Frontal cortex (tissue), 4 donors: ENCODE data around the gene ZDHHC7. TPM values are rescaled to one million over a fixed set of nuclear protein-coding genes. Genes with fewer than 3 reads are reported as not detected.
"Not testable (repeated sequence)": the region's sequence is repeated elsewhere in the genome, so short reads cannot be mapped to it uniquely, and the experiment has no call there.

ENCODE experiments used
- DNase-seq, 2 donors: peaks; one replicate each; pipeline ENCODE4 v3.0.0; 2012; ENCODE audit warnings: low spot score in 2 of 2
- FAIRE-seq: peaks from 2 replicates; lab custom pipeline; 2012; peaks lifted over from hg19 to GRCh38; lab: Jason Lieb, UNC
- total RNA-seq: library from RNA; depleted of rRNA; stranded (reverse); fragments of >200 nt; gene quantifications from one replicate; pipeline ENCODE4 v1.2.3, GENCODE V29; 2014
- donor health status: control.
- donor health status: control.
- donor health status: control.

The ZDHHC7 gene
- total RNA-seq, 1 donor from 2014 or later = 19.6 TPM

DNA sequence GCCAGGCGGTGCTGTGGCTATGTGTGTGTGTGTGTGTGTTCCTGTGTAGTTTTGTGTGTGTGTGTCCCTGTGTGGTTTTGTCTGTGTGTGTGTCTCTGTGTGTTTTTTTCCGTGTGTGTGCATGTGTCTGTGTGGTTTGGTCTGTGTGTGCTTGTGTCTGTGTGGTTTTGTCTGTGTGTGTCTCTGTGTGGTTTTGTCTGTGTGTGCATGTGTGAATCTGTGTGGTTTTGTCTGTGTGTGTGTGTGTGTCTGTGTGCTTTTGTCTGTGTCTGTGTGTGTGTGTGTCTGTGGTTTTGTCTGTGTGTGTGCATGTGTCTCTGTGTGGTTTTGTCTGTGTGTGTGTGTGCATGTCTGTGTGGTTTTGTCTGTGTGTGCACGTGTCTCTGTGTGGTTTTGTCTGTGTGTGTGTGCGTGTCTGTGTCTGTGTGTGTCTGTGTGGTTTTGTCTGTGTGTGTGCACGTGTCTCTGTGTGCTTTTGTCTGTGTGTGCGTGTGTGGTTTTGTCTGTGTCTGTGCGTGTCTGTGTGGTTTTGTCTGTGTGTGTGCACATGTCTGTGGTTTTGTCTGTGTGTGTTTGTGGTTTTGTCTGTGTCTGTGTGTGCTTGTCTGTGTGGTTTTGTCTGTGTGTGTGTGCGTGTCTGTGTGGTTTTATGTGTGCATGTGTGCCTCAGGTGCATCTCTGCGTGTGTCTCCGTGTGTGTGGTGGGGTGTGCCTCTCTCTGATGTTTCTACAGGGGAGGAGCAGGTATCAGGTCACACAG lies 62.3 kb downstream of the ZDHHC7 start:
- DNase-seq (no peak), FAIRE-seq (no peak)

- no peak for DNase-seq
- no peak for FAIRE-seq
Observed at GRCh38 chr16:84947996-84948850, 63.1 kb downstream of the ZDHHC7 start.

DNA sequence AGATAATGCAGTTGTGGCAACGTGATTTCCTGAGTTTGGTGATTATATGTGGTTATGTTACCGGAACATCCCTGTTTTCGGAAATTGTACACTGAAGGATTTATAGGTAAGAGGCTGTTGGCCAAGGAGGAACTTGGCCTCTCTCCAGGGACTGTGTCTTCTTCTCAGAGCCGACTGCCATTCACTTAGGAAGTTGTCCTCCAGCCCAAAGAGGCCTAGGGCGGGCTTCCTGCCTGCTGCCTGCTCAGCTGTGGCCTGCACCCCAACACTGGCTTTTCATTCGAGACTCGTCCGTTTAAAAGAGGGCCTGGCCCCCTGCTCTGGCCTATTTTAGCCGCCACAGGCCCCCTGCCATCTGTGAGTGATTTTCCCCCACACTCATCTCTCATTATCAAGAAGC lies 64.3 kb downstream of the ZDHHC7 start:
- no peak for DNase-seq
- no peak for FAIRE-seq

DNA sequence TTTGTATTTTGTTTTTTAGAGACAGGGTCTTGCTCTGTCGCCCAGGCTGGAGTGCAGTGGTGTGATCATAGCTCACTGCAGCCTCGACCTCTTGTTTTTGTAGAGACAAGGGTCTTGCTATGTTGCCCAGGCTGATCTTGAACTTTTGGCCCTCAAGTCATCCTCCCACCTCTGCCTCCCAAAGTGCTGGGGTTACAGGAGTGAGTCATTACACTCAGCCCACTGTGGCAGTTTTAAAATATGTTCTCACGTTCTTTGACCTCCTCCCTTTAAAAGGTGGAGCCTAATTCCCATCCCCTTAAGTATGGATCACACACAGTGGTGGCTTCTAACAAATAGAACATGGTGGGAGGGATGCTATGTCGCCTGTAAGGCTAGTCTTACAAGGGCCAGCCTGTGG lies 67.7 kb downstream of the ZDHHC7 start:
- DNase-seq (no peak), FAIRE-seq (no peak)

- FAIRE-seq = no peak
Observed at GRCh38 chr16:84942786-84943185, 68.5 kb downstream of the ZDHHC7 start.

DNA sequence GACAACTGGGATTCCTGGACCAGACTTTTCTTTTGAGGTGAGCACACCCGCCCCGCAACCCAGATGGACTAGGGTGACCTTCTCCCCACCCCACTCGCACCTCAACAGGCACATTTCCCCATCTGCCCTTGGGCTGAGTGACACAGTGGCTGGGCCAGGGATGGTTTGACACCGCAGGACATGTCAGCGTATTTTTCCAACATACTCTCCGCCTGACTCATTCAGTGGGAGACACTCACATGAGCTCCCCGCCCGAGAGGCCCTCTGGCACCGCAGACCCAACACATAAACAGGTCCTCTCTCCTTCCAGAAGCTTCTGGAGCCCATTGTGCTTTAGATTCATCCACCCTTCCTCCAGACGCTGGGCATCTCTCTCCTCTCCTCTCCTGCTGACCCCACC lies 69.4 kb downstream of the ZDHHC7 start:
- no peak for FAIRE-seq
- no peak for DNase-seq

More at GRCh38 chr16:84942786-84943185, 68.5 kb downstream of the ZDHHC7 start:
- DNase-seq = no peak

DNA sequence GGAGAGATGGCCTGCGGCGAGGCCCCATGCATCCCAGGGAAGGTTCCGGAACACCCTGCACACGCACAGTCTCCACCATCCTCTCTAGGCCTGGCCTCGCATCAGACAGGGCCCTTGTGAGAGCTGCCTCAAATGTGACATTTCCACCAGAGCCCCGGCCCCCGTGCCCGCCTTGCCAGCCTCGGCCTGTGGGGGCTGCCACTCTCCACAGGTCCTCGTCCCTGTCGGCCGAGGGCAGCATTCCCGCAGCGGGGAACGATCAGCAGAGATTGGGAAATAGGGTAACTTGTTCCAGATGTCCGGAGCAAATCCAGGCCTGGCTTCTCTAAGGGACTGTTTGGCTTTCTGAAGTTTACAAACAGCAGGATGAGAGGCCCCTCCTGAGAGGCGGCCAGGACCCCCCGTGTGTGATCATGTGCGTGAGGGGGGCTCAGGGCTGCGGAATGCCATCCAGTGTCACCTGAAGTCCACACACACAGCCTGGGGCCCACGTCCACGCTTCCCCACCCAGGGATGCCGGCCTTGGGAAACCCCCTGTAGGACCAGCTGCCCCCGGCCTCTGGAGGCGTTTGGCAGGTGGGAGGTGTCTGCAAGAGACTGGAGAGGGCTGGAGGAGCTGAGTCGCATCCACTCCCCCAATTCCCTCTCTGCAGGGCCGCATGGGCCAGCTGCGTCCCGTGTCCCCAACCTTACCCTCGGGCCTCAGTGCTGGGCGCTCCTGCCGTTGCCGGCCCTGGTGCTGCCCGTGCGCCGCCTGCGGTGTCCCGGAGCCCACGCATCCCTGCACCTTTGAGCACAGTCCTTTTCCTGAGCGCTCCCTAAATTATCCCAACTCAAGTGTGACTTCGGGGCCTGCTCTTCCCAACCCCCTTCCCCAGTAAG lies 70.4 kb downstream of the ZDHHC7 start:
- no peak for FAIRE-seq
- DNase-seq = no peak

DNA sequence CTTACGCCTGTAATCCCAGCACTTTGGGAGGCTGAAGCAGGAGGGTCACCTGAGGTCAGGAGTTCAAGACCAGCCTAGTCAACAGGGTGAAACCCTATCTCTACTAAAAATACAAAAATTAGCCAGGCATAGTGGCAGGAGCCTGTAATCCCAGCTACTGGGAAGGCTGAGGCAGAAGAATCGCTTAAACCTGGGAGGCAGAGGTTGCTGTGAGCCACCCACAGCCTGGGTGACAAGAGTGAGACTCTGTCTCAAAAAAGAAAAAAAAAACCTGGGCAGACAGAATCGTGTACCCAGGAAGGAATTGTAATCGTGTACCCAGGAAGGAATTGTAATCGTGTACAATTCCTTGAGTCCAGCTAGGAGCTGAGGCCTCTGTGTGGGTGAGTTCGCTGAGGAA lies 72.7 kb downstream of the ZDHHC7 start:
- FAIRE-seq = not testable (repeated sequence)

GRCh38 chr16:84937196-84938005 lies 73.9 kb downstream of the ZDHHC7 start:
- FAIRE-seq (no peak), DNase-seq (no peak)

More for the DNA sequence above, 72.7 kb downstream of the ZDHHC7 start:
- not testable (repeated sequence) for DNase-seq

- FAIRE-seq = no peak
- peak; percentile 64 to 78 for DNase-seq
Observed at GRCh38 chr16:84933774-84934631, 77.3 kb downstream of the ZDHHC7 start.

DNA sequence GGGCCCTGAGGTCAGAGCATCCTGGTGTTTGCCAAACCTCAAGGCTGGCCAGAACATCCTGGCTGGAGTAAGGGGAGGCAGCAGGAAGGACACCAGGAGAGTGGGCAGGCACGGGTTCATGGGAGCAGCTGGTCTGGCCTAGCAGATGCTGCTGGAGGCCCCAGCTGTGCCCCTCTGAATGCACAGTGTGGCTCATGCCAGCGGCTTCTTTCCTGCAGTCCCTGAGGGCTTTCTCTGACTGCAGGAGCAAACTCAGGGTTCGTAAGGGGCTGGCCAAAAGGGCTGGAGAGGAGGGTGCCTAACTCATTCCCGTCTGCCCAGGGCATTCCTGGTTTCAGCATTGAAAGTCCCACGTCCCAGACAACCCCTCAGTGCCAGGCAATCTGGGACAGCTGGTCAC lies 78.7 kb downstream of the ZDHHC7 start:
- DNase-seq (no peak), FAIRE-seq (no peak)

DNA sequence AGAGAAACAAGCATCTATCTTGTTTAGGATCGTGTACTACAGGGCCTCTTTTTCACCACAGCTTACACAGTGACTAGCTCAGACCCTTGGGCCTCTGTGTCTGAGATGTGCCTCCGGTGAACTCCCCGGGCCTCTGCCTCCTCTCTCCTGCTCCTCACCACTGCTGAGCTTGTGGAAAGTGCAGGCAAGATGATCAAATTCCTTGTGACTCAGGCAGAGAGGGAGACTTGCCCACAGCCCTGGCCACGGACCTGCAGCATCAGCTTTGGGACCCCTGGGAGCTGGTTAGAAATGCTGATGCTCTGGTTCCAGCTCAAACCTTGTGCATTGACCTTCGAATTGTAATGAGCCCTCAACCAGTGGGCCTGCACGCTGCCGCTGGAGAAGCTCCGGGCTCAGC lies 79.8 kb downstream of the ZDHHC7 start:
- no peak for DNase-seq
- FAIRE-seq = no peak

DNA sequence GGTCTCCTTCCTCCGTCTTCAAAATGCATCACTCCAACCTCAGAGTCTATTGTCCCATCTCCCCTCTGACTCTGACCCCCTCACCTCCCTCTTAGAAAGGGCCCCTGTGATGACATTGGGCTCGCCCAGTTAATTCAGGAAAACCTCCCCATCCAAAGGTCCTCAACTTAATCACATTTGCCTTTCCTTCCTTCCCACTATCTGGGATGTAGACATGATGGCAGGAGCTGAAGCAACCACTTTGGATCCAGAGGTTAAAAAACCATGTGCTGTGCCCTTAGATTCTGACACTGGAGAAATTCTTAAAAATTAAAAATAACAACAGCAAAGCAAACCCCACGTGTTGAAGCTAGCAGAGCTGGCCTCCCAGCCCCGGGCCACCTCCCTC lies 80.2 kb downstream of the ZDHHC7 start:
- FAIRE-seq = no peak

GRCh38 chr16:84930298-84931106 lies 80.8 kb downstream of the ZDHHC7 start:
- DNase-seq (no peak), FAIRE-seq (no peak)

More for the DNA sequence above, 80.2 kb downstream of the ZDHHC7 start:
- DNase-seq = no peak

DNA sequence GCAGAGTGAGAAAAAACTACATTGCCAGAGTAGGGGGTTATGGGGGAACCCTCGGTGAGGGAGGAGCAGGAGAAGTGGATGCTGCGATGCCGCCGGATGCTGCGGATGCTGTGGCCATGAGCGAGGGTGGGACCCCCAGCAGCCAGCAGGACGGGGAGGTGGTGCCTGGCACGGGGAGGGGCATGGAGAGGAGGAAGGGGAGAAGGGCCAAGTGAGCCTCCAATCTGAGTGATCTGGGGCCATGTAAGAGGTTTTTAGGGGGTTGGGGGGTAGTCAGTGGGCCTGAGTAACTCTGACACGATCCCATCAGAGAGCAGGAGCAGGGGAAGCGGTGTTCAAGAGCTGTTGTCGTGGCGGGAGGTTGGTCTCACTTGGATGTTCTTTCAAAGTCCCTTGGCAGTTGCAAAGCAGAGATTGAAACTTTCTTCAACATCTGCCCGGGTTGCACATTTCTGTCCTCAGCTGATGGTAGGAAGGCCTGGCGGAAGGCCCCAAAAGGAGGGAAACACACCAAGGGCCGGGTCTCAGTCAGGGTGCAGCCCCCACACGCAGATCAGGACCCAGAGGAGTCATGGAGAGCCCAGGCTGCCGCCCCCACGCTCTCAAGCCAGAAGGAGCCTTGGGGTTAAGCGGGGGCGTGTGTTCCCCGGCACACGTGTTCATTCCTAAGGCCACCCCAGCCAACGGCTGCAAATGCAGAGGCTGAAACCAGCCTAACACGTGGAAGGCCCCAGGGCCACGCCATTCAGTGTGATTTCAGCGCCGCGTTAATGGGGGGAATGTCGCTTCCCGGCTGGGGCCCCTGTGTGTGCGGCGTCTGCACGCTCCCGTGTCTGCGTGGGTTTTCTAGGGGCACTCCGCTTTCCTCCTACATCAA lies 81.7 kb downstream of the ZDHHC7 start:
- FAIRE-seq = no peak
- DNase-seq = no peak

DNA sequence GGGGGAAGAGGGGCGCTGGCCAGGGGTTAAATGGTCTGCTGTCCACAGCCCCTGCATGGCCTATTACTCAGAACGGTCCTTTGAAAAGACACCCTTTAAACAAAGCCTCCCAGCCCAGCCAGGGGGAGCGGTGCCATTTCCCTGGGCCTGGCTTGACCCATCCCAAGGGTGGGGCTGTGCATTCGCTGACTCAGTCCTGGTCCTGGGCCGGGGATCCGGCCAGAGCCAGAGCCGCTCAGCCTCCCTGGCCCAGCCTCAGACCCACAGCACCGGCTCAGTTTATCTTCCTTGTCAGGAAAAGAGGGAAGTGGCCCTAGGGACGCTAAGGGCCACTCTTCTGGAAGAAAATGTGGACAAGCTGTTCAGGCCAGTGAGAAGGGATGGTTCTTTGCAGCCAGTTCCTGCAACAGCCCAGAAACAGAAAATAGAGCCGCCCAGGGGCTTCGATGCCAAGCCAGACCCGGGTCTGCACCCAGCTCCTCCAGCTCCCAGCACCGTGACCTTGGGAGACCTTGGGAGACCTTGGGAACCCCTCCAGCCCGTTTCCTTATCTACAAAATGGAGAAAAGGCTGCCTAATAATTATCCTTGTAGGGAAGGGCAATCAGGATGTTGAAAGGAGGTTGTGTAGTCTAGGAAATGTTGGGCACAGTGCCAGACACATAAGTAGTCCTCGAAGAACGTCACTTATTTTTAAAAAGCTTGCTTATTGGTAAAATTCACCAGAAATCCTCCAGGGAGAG lies 82.5 kb downstream of the ZDHHC7 start:
- no peak for DNase-seq
- no peak for FAIRE-seq
